Measurements from ENCODE around the gene GNG2. TPM values are rescaled to one million over a fixed set of nuclear protein-coding genes. Genes with fewer than 3 reads are reported as not detected.

GNG2 gene
- total and polyA plus RNA-seq, 9 of the 15 experiments (the other 6 are each of a cell fraction or from before 2014, with no cell fraction given) = 0.18 TPM; not detected in 8

- FAIRE-seq (no peak), DNase-seq (ENCODE audit: extremely low read depth in 1 of 4, low spot score in 3 of 4) (no peak), ATAC-seq (no peak)
- Histone ChIP-seq H3K27ac (ENCODE audit: extremely low read depth, low read depth, low read length) (no peak overlapping the region), H3K4me3 (no peak overlapping the region), H3K36me3 (ENCODE audit: control insufficient read depth, insufficient read depth, low read length) (no peaks in the 10 kb centered on the region), H3K4me2 (ENCODE audit: insufficient read depth, low read length) (no peak overlapping the region), H3K9me3 (replicated peaks; ENCODE audit: control insufficient read depth, insufficient read depth, low read depth, low read length) (no peaks in the 10 kb centered on the region), H3K9me1 (ENCODE audit: control insufficient read depth, insufficient read depth, low read length) (no peaks in the 10 kb centered on the region), H2AFZ (ENCODE audit: low read depth, low read length) (no peak overlapping the region), H3K79me2 (ENCODE audit: control insufficient read depth, insufficient read depth, low read length) (no peaks in the 10 kb centered on the region), H3K27me3 (ENCODE audit: control insufficient read depth in 2 of 2, insufficient read depth in 2 of 2, low read length in 2 of 2) (no peaks in the 10 kb centered on the region), H3K9ac (ENCODE audit: insufficient read depth in 1 of 2, low read depth in 2 of 2, low read length in 2 of 2) (no peak overlapping the region), H3K4me1 (replicated peaks in 1 of 2; ENCODE audit: control insufficient read depth in 2 of 2, insufficient read depth in 2 of 2, low read length in 2 of 2) (no peaks in the 10 kb centered on the region), H4K20me1 (replicated peaks; ENCODE audit: control insufficient read depth, insufficient read depth, low read length) (no peaks in the 10 kb centered on the region)
- BruUV-seq (replicated peaks) = no TSS peak
- 0% methylated on average over 3 of the region's 3 CpGs for WGBS (ENCODE audit: insufficient coverage, low coverage, missing lambda C conversion rate)
- ChIA-PET POLR2A (no interaction called here), CTCF (ENCODE audit: low intra/inter-chr PET ratio) (no interaction called here)
- in situ Hi-C loops (cut with MboI) = no loop called here
- intact Hi-C loops (cut with micrococcal nuclease) = no loop called here
- TF ChIP-seq SIN3B (IDR thresholded peaks at IDR 0.05; ENCODE audit: low read depth) (no peak), ZNF668 (CRISPR knock-in tag; IDR thresholded peaks at IDR 0.05) (no peak), ELF1 (tag; IDR thresholded peaks at IDR 0.05) (no peak), GTF2E2 (tag; IDR thresholded peaks at IDR 0.05) (no peak), ZFP30 (CRISPR knock-in tag; IDR thresholded peaks at IDR 0.05; ENCODE audit: borderline replicate concordance) (no peak), CTBP1 (IDR thresholded peaks at IDR 0.05; ENCODE audit: borderline replicate concordance) (no peak), GTF2A2 (tag; IDR thresholded peaks at IDR 0.05) (no peak), PTBP1 (IDR thresholded peaks at IDR 0.05; ENCODE audit: low read depth, low read length) (no peak), SMAD3 (CRISPR knock-in tag; conservative IDR thresholded peaks at IDR 0.05) (no peak), RCOR1 (IDR thresholded peaks at IDR 0.05; ENCODE audit: borderline replicate concordance in 1 of 2, low read depth in 2 of 2, low read length in 2 of 2) (no peak), USF2 (CRISPR knock-in tag; IDR thresholded peaks at IDR 0.05) (no peak), NCOA4 (IDR thresholded peaks at IDR 0.05; ENCODE audit: partially characterized antibody) (no peak), TAL1 (IDR thresholded peaks at IDR 0.05) (no peak), ZBTB2 (IDR thresholded peaks at IDR 0.05) (no peak), HDGF (IDR thresholded peaks at IDR 0.05) (no peak), ZNF407 (IDR thresholded peaks at IDR 0.05; ENCODE audit: low read depth) (no peak)
Measured at GRCh38 chr14:51872396-51872795, 12.0 kb downstream of the GNG2 start.
